Measurements from ENCODE around the gene LTB4R.

Gene LTB4R

GRCh38 chr14:24292118-24292807 lies 19.0 kb upstream of the LTB4R start:
- H3K36me3 ChIP-seq (ENCODE audit: control insufficient read depth in 1 of 2, insufficient read depth in 2 of 2, low read length in 2 of 2), result peaks cover 44 to 49% of the 10 kb centered on the region in 2 donors
- no peaks in the 10 kb centered on the region for H3K27me3 ChIP-seq (ENCODE audit: low read depth, low read length)
- H3K27ac ChIP-seq (ENCODE audit: low read length), result no peak overlapping the region
- no peaks in the 10 kb centered on the region for H3K9me3 ChIP-seq (ENCODE audit: control insufficient read depth in 1 of 2, low read length in 2 of 2)
- no peak overlapping the region for H3K4me3 ChIP-seq (ENCODE audit: low read depth in 1 of 2, low read length in 2 of 2)
- peaks cover 0 to 8% of the 10 kb centered on the region in 2 donors for H3K4me1 ChIP-seq (ENCODE audit: control insufficient read depth in 1 of 2, insufficient read depth in 2 of 2, low read length in 2 of 2)

DNA sequence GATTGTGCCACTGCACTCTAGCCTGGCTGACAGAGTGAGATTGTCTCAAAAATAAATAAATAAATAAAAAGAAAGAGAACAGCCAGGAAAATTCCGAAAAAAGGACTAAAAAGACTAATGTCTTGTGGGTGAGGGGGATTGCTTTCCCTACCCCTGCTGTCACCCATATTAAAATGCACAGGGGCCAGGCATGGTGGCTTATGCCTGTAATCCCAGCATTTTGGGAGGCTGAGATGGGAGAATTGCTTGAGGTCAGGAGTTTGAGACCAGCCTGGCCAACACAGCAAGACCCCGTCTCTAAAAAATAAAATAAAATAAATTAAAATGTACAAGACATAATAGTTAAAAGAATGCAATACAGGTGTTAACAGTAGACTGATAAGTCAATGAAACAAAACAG lies 17.8 kb upstream of the LTB4R start:
- H3K4me3 ChIP-seq (ENCODE audit: low read depth in 1 of 2, low read length in 2 of 2), result no peak overlapping the region
- H3K27ac ChIP-seq (ENCODE audit: low read length), result no peak overlapping the region
- H3K9me3 ChIP-seq (ENCODE audit: control insufficient read depth in 1 of 2, low read length in 2 of 2), result no peaks in the 10 kb centered on the region
- H3K4me1 ChIP-seq (ENCODE audit: control insufficient read depth in 1 of 2, insufficient read depth in 2 of 2, low read length in 2 of 2), result peaks cover 0 to 9% of the 10 kb centered on the region in 2 donors
- no peaks in the 10 kb centered on the region for H3K27me3 ChIP-seq (ENCODE audit: low read depth, low read length)
- H3K36me3 ChIP-seq (ENCODE audit: control insufficient read depth in 1 of 2, insufficient read depth in 2 of 2, low read length in 2 of 2), result peaks cover 44 to 49% of the 10 kb centered on the region in 2 donors

GRCh38 chr14:24296341-24297157 lies 14.8 kb upstream of the LTB4R start:
- no peaks in the 10 kb centered on the region for H3K9me3 ChIP-seq (ENCODE audit: control insufficient read depth in 1 of 2, low read length in 2 of 2)
- no peaks in the 10 kb centered on the region for H3K27me3 ChIP-seq (ENCODE audit: low read depth, low read length)
- H3K36me3 ChIP-seq (ENCODE audit: control insufficient read depth in 1 of 2, insufficient read depth in 2 of 2, low read length in 2 of 2), result peaks cover 26 to 28% of the 10 kb centered on the region in 2 donors
- H3K4me3 ChIP-seq (ENCODE audit: low read depth in 1 of 2, low read length in 2 of 2), result no peak overlapping the region
- H3K27ac ChIP-seq (ENCODE audit: low read length), result peak overlapping the region; percentile 57
- H3K4me1 ChIP-seq (ENCODE audit: control insufficient read depth in 1 of 2, insufficient read depth in 2 of 2, low read length in 2 of 2), result peaks cover 12 to 29% of the 10 kb centered on the region in 2 donors

GRCh38 chr14:24297190-24297964 lies 13.9 kb upstream of the LTB4R start:
- Histone ChIP-seq H3K27me3 (ENCODE audit: low read depth, low read length) (no peaks in the 10 kb centered on the region), H3K4me1 (ENCODE audit: control insufficient read depth in 1 of 2, insufficient read depth in 2 of 2, low read length in 2 of 2) (peaks cover 12 to 29% of the 10 kb centered on the region in 2 donors), H3K9me3 (ENCODE audit: control insufficient read depth in 1 of 2, low read length in 2 of 2) (no peaks in the 10 kb centered on the region), H3K27ac (ENCODE audit: low read length) (peak overlapping the region; percentile 52), H3K4me3 (ENCODE audit: low read depth in 1 of 2, low read length in 2 of 2) (no peak overlapping the region), H3K36me3 (ENCODE audit: control insufficient read depth in 1 of 2, insufficient read depth in 2 of 2, low read length in 2 of 2) (peaks cover 26 to 28% of the 10 kb centered on the region in 2 donors)

DNA sequence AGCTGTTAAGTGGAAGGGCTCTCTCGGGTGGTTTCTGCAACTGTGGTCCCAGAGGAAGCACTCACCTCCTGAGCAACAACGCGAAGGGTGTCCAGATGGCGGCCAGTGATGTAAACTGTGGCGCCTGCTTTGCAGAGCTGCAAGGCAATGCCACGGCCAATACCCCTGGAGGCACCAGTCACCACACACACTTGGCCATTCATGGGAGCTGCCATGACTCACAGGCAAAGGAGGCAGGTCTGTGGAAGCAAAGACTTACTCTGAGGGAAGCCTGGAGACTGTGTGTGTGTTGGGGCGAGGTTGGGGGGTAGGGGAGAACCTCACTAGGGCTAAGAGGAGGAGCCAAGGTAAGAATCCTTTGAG lies 12.4 kb upstream of the LTB4R start:
- H3K4me3 ChIP-seq (ENCODE audit: low read depth in 1 of 2, low read length in 2 of 2), result peak overlapping the region; percentile 81 to 93
- H3K27ac ChIP-seq (ENCODE audit: low read length), result peak overlapping the region; percentile 89
- H3K9me3 ChIP-seq (ENCODE audit: control insufficient read depth in 1 of 2, low read length in 2 of 2), result no peaks in the 10 kb centered on the region
- H3K27me3 ChIP-seq (ENCODE audit: low read depth, low read length), result no peaks in the 10 kb centered on the region
- peaks cover 32 to 40% of the 10 kb centered on the region in 2 donors for H3K36me3 ChIP-seq (ENCODE audit: control insufficient read depth in 1 of 2, insufficient read depth in 2 of 2, low read length in 2 of 2)
- peaks cover 12 to 29% of the 10 kb centered on the region in 2 donors for H3K4me1 ChIP-seq (ENCODE audit: control insufficient read depth in 1 of 2, insufficient read depth in 2 of 2, low read length in 2 of 2)

DNA sequence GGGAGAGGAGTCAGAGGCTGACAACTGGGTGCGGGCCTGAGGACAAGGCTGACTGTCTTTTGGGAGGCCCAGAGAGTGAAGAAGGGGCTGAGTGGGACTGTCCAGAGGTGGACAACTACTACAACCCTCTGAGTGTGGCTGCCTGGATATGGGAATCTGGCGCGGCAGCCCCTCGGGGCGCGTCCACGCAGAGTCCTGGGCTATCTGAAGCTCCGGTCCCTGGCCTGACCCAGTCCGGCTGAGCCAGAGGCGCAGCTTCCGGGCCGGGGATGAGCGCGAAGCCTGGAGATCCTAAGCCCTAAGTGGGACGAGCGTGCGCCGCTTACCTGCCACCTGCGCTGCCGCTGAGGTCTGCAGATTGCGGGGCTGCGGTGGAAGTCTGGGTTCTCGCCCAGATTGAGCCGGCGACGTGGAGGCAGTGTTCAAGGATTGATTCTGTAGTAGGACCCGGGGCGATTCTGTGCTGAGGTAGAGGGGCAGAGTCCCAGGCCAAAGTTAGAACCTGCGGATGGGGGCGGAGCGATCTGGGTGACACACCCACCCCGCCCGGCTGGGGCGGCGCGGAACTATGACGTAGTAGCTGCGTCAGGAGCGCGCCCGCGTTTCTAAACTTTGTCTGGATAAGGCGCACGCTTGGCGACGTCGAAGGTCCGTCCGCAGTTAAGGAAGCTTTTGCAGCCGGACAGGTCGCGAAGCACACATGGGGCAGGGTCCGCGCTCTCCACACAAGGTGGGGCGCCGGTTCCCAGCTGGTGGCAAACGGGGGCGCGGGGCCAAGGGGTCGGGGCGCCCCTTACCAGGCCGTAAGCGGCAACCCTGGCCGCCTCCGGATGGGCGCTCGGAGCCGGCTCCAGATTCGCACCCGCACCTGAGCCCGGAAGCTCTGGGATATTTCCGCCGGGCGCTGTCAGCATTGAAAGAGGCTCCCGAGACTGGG lies 11.8 kb upstream of the LTB4R start, which contains the start of the genes DHRS1 and NOP9:
Gene DHRS1 (minus strand): TSS at position 526 of the 937 bp plus-strand sequence. CDS start 674 bp downstream, outside the sequence.
Gene NOP9 (plus strand): TSS at position 596 of the 937 bp plus-strand sequence. CDS start 105 bp downstream, at position 701.
- Histone ChIP-seq H3K36me3 (ENCODE audit: control insufficient read depth in 1 of 2, insufficient read depth in 2 of 2, low read length in 2 of 2) (peaks cover 39 to 46% of the 10 kb centered on the region in 2 donors), H3K9me3 (ENCODE audit: control insufficient read depth in 1 of 2, low read length in 2 of 2) (no peaks in the 10 kb centered on the region), H3K4me1 (ENCODE audit: control insufficient read depth in 1 of 2, insufficient read depth in 2 of 2, low read length in 2 of 2) (peaks cover 12 to 29% of the 10 kb centered on the region in 2 donors), H3K27me3 (ENCODE audit: low read depth, low read length) (no peaks in the 10 kb centered on the region), H3K27ac (ENCODE audit: low read length) (peak within 1 kb of the TSS; percentile 89), H3K4me3 (ENCODE audit: low read depth in 1 of 2, low read length in 2 of 2) (peak within 1 kb of the TSS; percentile 81 to 93)

- Histone ChIP-seq H3K4me1 (ENCODE audit: control insufficient read depth in 1 of 2, insufficient read depth in 2 of 2, low read length in 2 of 2) (peaks cover 12 to 29% of the 10 kb centered on the region in 2 donors), H3K27me3 (ENCODE audit: low read depth, low read length) (no peaks in the 10 kb centered on the region), H3K27ac (ENCODE audit: low read length) (peak overlapping the region; percentile 89), H3K4me3 (ENCODE audit: low read depth in 1 of 2, low read length in 2 of 2) (peak overlapping the region; percentile 81 to 93), H3K9me3 (ENCODE audit: control insufficient read depth in 1 of 2, low read length in 2 of 2) (no peaks in the 10 kb centered on the region), H3K36me3 (ENCODE audit: control insufficient read depth in 1 of 2, insufficient read depth in 2 of 2, low read length in 2 of 2) (peaks cover 47 to 51% of the 10 kb centered on the region in 2 donors)
These were observed 10.8 kb upstream of the LTB4R start for GRCh38 chr14:24300326-24300980.

DNA sequence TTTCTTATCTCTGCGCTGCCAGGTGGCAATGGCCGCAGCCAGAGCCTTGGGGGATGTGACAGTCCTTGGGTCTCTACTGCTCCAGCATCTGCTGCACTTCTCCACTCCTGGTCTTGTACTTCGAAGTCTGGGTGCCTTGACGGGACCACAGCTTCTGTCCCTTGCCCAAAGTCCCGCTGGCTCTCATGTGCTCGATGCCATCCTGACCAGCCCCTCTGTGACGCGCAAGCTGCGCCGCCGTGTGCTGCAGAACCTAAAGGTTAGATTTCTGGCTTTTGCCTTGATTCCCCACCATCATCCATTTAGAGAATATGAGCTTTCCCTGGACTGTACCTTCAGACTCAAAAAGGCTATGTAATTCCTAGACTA lies 7.3 kb upstream of the LTB4R start:
- H3K4me1 ChIP-seq (ENCODE audit: control insufficient read depth in 1 of 2, insufficient read depth in 2 of 2, low read length in 2 of 2), result peaks cover 12 to 20% of the 10 kb centered on the region in 2 donors
- H3K36me3 ChIP-seq (ENCODE audit: control insufficient read depth in 1 of 2, insufficient read depth in 2 of 2, low read length in 2 of 2), result peaks cover 52 to 63% of the 10 kb centered on the region in 2 donors
- no peaks in the 10 kb centered on the region for H3K9me3 ChIP-seq (ENCODE audit: control insufficient read depth in 1 of 2, low read length in 2 of 2)
- H3K27ac ChIP-seq (ENCODE audit: low read length), result peak overlapping the region; percentile 54
- no peaks in the 10 kb centered on the region for H3K27me3 ChIP-seq (ENCODE audit: low read depth, low read length)
- no peak overlapping the region for H3K4me3 ChIP-seq (ENCODE audit: low read depth in 1 of 2, low read length in 2 of 2)

DNA sequence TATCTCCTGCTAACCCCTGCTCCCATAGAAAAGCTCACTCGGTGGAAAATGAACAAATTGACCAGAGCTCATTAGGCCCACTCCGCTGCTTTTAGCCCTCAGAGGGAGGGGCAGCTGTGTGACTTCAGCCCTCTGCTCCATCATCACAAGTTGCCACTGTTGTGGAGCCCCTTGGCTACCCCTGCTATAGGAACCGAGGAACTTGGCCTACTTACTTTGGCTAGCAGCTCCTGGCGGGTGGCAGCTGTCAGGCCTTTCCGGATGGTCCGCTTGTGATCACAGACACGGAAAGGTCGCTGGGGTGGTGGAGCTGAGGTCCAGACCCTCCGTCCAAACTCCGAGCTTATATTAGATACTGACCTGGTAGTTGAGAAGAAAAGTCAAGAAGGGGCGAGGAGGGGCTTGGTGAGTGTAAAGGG lies 4.1 kb upstream of the LTB4R start:
- no peaks in the 10 kb centered on the region for H3K9me3 ChIP-seq (ENCODE audit: control insufficient read depth in 1 of 2, low read length in 2 of 2)
- peaks cover 12 to 21% of the 10 kb centered on the region in 2 donors for H3K4me1 ChIP-seq (ENCODE audit: control insufficient read depth in 1 of 2, insufficient read depth in 2 of 2, low read length in 2 of 2)
- peak overlapping the region in 1 of 2 donors; percentile 40 for H3K4me3 ChIP-seq (ENCODE audit: low read depth in 1 of 2, low read length in 2 of 2)
- peaks cover 46 to 54% of the 10 kb centered on the region in 2 donors for H3K36me3 ChIP-seq (ENCODE audit: control insufficient read depth in 1 of 2, insufficient read depth in 2 of 2, low read length in 2 of 2)
- peak overlapping the region; percentile 72 for H3K27ac ChIP-seq (ENCODE audit: low read length)
- no peaks in the 10 kb centered on the region for H3K27me3 ChIP-seq (ENCODE audit: low read depth, low read length)
